Testis (tissue), 3 donors: ENCODE data around the gene NPAS2. TPM values are rescaled to one million over a fixed set of nuclear protein-coding genes. Genes with fewer than 3 reads are reported as not detected.

Source experiments
- DNase-seq: peaks from one replicate; pipeline ENCODE4 v3.0.0-alpha.2; 2019
- H3K27ac ChIP-seq, 2 donors: fragments of 200-600 bp; sonication (generic); one replicate each; pipeline ENCODE4 v1.5.1; 2019
- H3K27me3 ChIP-seq: fragments of 200-600 bp; sonication (generic); one replicate; pipeline ENCODE4 v1.5.1; 2019
- H3K36me3 ChIP-seq: fragments of 200-600 bp; sonication (generic); one replicate; pipeline ENCODE4 v1.5.1; 2017; ENCODE audit warnings: low read depth; ENCODE audit errors: missing control alignments
- H3K4me1 ChIP-seq: fragments of 200-600 bp; sonication (generic); one replicate; pipeline ENCODE4 v1.5.1; 2019
- H3K4me3 ChIP-seq, 2 donors: fragments of 200-600 bp; sonication (generic); one replicate each; pipeline ENCODE4 v1.5.1; 2017 to 2019
- H3K9me3 ChIP-seq: fragments of 200-600 bp; sonication (generic); one replicate; pipeline ENCODE4 v1.5.1; 2017
- POLR2A ChIP-seq: fragments of 450-650 bp; IDR thresholded peaks from one replicate; pipeline ENCODE4 v1.6.1; 2017; ENCODE audit warnings: antibody characterized with exemption, mild to moderate bottlenecking, moderate library complexity
- WGBS, 2 donors: methylation state at CpG; one replicate each; pipeline ENCODE4 v1.1.5; 2018; 5-methylcytosine and 5-hydroxymethylcytosine counted together
- intact Hi-C: fragments of 100-400 bp; cut with DNase I; formaldehyde crosslinking; loops from one replicate; pipeline ENCODE4 v1.15.1; 2023; ENCODE audit warnings: low total_unique reads
- polyA plus RNA-seq: library from polyadenylated mRNA; stranded (reverse); fragments of 350-450 nt; fragmentation: Illumina TruSeq; extraction: RNeasy Lipid Tissue Mini Kit (QIAGEN cat#74804); gene quantifications from one replicate; pipeline ENCODE4 v1.2.3, GENCODE V29; 2014; ENCODE audit warnings: low read depth, low replicate concordance; ENCODE audit not compliant: insufficient read depth
- total RNA-seq, 2 donors: library from RNA; depleted of rRNA; stranded (reverse); fragments of >200 nt; gene quantifications; one replicate each; pipeline ENCODE4 v1.2.3, GENCODE V29; 2016
- TF ChIP-seq, protein P1 (sequence below), 3 experiments: fragments of 450-650 bp in 2 of 3; fragments of 200-600 bp in 1 of 3; sonication (generic) in 1 of 3; IDR thresholded peaks; one replicate each; pipeline ENCODE4 v1.5.1; 2016 to 2019; ENCODE audit warnings: antibody characterized with exemption in 3 of 3, mild to moderate bottlenecking in 2 of 3, moderate library complexity in 1 of 3

Gene NPAS2
- total and polyA plus RNA-seq, 3 donors from 2014 or later = 20.4 to 64.2 (median 46.7) TPM

DNA sequence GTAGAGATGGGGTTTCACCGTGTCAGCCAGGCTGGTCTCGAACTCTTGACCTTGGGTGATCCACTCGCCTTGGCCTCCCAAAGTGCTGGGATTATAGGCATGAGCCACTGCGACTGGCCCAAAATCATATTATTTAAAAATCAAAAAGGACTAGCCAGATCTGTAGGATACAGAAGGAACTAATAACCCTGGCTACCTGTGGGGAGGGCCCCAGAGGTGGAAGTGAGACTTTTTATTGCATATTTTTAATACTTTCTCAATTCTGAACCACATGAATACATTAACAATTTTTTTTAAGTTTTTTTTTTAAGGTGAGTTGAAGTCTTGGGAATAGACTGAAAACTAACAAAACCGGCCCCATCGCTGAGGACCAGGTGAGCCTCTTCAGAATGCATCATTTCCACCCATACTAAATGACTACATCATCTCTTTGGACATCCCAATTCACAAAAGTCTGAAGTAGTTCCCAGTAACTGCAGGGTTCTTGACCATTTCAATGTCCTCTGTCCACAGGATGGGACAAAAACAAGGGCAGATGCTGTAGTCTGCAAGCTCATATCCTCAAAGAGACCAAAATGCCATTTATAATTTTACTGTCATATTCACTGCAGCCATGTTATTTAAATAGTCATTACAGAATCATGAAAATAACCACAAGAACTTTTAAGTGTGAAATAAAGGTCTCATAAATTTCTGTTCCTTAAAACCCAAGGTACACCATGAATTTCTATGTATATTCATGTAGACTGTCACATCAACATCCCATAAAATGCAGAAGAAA lies 203.6 kb downstream of the NPAS2 start:
- WGBS, 2 donors = 93 to 97% methylated on average over 6 of the region's 6 CpGs

DNA sequence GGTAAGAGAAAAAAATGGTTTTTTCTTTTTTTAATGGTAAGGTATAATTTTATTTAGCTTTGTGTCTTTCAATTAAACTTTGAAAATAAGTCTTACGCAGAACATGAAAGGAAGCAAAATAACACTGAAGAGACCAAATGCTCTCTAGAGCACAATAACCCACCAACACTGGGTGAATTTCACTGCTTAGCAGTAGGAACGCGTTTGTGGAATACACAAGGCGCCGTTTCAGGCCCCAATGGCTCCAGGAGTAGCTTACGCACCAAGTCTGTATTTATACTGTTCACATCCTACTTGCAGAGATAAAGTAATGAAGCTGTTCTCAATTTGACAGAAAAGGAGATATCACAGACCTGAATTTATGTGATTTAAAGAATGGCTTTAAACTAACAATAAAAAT lies 205.6 kb downstream of the NPAS2 start:
- no peaks in the 10 kb centered on the region for H3K27me3 ChIP-seq
- H3K4me1 ChIP-seq = no peaks in the 10 kb centered on the region
- no peaks in the 10 kb centered on the region for H3K36me3 ChIP-seq
- no peak for DNase-seq
- no peak overlapping the region for H3K27ac ChIP-seq
- H3K9me3 ChIP-seq = no peaks in the 10 kb centered on the region
- TF ChIP-seq, protein P1, sequence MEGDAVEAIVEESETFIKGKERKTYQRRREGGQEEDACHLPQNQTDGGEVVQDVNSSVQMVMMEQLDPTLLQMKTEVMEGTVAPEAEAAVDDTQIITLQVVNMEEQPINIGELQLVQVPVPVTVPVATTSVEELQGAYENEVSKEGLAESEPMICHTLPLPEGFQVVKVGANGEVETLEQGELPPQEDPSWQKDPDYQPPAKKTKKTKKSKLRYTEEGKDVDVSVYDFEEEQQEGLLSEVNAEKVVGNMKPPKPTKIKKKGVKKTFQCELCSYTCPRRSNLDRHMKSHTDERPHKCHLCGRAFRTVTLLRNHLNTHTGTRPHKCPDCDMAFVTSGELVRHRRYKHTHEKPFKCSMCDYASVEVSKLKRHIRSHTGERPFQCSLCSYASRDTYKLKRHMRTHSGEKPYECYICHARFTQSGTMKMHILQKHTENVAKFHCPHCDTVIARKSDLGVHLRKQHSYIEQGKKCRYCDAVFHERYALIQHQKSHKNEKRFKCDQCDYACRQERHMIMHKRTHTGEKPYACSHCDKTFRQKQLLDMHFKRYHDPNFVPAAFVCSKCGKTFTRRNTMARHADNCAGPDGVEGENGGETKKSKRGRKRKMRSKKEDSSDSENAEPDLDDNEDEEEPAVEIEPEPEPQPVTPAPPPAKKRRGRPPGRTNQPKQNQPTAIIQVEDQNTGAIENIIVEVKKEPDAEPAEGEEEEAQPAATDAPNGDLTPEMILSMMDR (IDR thresholded peaks at IDR 0.05) = no peak
- TF ChIP-seq POLR2A = no peak
- WGBS, 2 donors = 86 to 88% methylated on average over 6 of the region's 6 CpGs
- intact Hi-C loops = no loop called here
- H3K4me3 ChIP-seq = no peak overlapping the region

More for the DNA sequence above, 203.6 kb downstream of the NPAS2 start:
- TF ChIP-seq POLR2A = no peak
- TF ChIP-seq, protein P1 (IDR thresholded peaks at IDR 0.05) = no peak
- no peaks in the 10 kb centered on the region for H3K9me3 ChIP-seq
- H3K36me3 ChIP-seq = no peaks in the 10 kb centered on the region
- no peaks in the 10 kb centered on the region for H3K4me1 ChIP-seq
- no peaks in the 10 kb centered on the region for H3K27me3 ChIP-seq
- no peak overlapping the region for H3K4me3 ChIP-seq
- H3K27ac ChIP-seq = no peak overlapping the region
- no peak for DNase-seq
- intact Hi-C loops = no loop called here

DNA sequence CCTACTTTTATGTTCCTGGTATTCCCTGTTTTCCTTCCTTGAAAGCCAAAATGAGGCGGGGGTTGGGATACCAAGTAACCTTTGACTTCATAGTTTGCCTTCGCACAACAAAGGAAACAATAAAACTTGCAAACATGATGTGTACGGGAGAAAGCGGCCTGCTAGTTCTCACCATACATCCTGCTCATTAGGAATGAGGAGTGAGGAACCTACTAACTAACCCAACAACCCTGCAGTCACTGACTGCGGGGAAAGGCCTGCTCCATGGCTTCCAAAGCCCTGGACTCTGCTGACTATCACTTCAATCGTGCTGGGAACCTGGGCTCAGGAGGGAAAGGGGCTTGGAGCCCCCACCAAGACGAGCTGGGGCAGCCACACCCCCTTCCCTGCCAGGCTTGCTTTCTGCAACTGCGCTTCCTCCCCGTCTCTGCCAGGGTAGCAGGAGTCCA lies 206.3 kb downstream of the NPAS2 start:
- Histone ChIP-seq H3K27me3 (no peaks in the 10 kb centered on the region), H3K4me3 (no peak overlapping the region), H3K4me1 (no peaks in the 10 kb centered on the region), H3K36me3 (no peaks in the 10 kb centered on the region), H3K27ac (peak overlapping the region in 1 of 2 donors; percentile 5), H3K9me3 (no peaks in the 10 kb centered on the region)
- DNase-seq = no peak
- WGBS, 2 donors = 59 to 69% methylated on average over 7 to 9 of the region's 9 CpGs
- intact Hi-C loops = no loop called here
- TF ChIP-seq, protein P1 (IDR thresholded peaks at IDR 0.05) = no peak
- no peak for TF ChIP-seq POLR2A

DNA sequence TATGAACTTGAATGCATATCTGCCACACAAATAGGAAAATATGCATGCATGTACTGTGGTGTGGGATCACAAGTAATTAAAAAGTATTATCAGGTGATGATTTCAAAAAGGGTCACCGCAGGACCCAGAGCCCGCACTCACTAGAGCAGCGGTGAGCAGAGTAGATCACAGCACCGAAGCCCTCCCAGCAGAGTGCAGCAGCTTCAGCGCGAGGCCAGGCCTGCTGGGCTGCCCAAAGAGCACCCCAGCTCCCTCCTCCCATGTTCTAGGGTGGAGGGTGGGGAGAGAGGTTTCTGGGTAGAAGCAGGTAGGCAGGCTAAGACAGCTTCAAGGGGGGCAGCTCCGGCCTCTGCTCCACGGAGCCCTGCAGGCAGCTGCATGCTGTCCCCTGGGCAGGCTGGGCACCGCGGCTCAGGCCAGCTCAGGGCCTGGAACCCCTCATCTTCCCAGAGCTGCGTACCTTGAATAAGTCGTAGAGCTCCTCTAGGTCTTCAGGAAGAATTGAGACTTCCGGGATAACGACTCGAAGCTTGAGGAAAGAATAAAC lies 207.1 kb downstream of the NPAS2 start:
- WGBS, 2 donors = 87 to 92% methylated on average over 13 to 15 of the region's 15 CpGs
- no peak for DNase-seq
- Histone ChIP-seq H3K4me1 (no peaks in the 10 kb centered on the region), H3K4me3 (no peak overlapping the region), H3K27ac (no peak overlapping the region), H3K36me3 (no peaks in the 10 kb centered on the region), H3K9me3 (no peaks in the 10 kb centered on the region), H3K27me3 (no peaks in the 10 kb centered on the region)
- TF ChIP-seq POLR2A = no peak
- TF ChIP-seq, protein P1 (IDR thresholded peaks at IDR 0.05) = no peak
- intact Hi-C loops = no loop called here
